Measurements from ENCODE around the gene BOK. TPM values are rescaled to one million over a fixed set of nuclear protein-coding genes. Genes with fewer than 3 reads are reported as not detected.

The BOK gene
- total RNA-seq, 1 experiment from 2014 or later: 18.6 TPM

DNA sequence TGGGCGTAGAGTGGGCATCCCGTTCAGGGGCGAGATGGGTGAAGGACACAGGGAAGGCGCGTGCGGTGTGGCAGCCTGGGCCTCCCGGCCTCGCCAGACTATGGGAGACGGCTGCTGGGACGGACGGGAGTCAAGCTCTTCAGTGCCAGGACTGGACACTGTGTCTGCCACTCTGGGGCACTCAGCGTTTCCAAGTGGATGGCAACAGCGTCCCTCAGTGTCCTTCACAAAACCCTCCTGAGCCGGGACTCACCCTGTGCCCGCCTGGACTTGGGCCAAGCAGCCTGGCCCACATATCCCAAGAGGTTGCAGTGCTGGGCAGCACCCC, 16.3 kb upstream of the BOK start:
- Mint-ChIP-seq H3K36me3 (ENCODE audit: insufficient read depth, unreplicated experiment) (no peaks in the 10 kb centered on the region), H3K4me3 (ENCODE audit: unreplicated experiment) (no peak overlapping the region), H3K27me3 (ENCODE audit: insufficient read depth, unreplicated experiment) (no peaks in the 10 kb centered on the region), H3K4me1 (ENCODE audit: low read depth, unreplicated experiment) (no peaks in the 10 kb centered on the region), H3K9me3 (ENCODE audit: unreplicated experiment) (no peaks in the 10 kb centered on the region), H3K27ac (ENCODE audit: unreplicated experiment) (no peak overlapping the region)
- no TSS peak for BruUV-seq (replicated peaks)
- intact Hi-C loops (cut with micrococcal nuclease; ENCODE audit: unreplicated experiment): no loop called here
- Histone ChIP-seq H3K36me3 (ENCODE audit: control insufficient read depth, insufficient read depth, low read length) (no peaks in the 10 kb centered on the region), H3K4me1 (peaks cover 14% of the 10 kb centered on the region), H3K9me3 (no peaks in the 10 kb centered on the region), H3K4me3 (ENCODE audit: low read depth, low read length) (no peak overlapping the region), H3K27me3 (replicated peaks; ENCODE audit: control insufficient read depth, insufficient read depth, low read length) (no peaks in the 10 kb centered on the region)
- ChIA-PET CTCF (no interaction called here), POLR2A (no interaction called here)
- no peak for DNase-seq
- no peak for TF ChIP-seq CTCF (IDR thresholded peaks at IDR 0.05; ENCODE audit: insufficient read depth in 1 of 2, low read depth in 1 of 2, low read length in 1 of 2, severe bottlenecking in 1 of 2, unreplicated experiment in 1 of 2)

- POLR2A ChIA-PET: no interaction called here
- H3K4me3 ChIP-seq (ENCODE audit: low read depth, low read length): no peak overlapping the region
- intact Hi-C loops (cut with micrococcal nuclease; ENCODE audit: unreplicated experiment): loop anchor here (5.0 kb wide), 1 partner anchor 38 kb away; the partner anchor contains the start of gene STK25
These were observed 13.4 kb upstream of the BOK start for GRCh38 chr2:241545106-241545505.

DNA sequence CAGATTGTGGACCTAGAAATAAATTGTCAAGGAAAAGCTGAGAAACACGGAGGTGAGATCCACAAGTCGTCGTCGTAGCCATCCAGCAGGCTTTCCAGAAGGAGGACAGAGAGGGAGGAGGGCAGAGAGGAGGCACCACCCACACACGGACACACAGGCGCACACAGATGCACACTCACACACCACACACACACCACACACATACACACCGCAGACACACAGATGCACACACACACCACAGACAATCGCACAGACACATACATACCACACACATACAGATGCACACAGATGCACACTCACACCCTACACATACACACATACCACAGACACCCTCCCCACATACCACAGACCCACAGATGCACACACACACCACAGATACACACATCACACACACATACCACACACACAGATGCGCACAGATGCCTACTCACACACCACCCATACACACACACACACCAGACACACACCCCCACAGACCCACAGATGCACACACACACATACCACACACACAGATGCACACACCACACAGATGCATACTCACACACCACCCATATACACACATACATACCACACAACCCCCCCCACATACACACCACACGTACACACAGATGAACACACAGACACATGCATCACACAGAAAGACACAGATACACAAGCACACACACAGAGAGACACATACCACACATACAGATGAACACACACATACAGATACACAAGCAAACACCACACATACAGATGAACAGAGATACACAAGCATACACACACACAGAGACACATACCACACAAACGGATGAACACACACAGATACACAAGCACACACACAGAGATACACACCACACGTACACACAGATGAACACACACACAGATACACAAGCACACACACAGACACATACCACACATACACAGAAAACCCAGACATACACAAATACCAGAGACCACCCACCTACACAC, 12.7 kb upstream of the BOK start:
- Mint-ChIP-seq H3K9me3 (ENCODE audit: unreplicated experiment) (no peaks in the 10 kb centered on the region), H3K4me3 (ENCODE audit: unreplicated experiment) (no peak overlapping the region)
- peaks cover 26% of the 10 kb centered on the region for H3K4me1 ChIP-seq

More at GRCh38 chr2:241545106-241545505, 13.4 kb upstream of the BOK start:
- TF ChIP-seq CTCF (IDR thresholded peaks at IDR 0.05; ENCODE audit: insufficient read depth in 1 of 2, low read depth in 1 of 2, low read length in 1 of 2, severe bottlenecking in 1 of 2, unreplicated experiment in 1 of 2): no peak
- no peaks in the 10 kb centered on the region for H3K36me3 ChIP-seq (ENCODE audit: control insufficient read depth, insufficient read depth, low read length)
- H3K9me3 ChIP-seq: no peaks in the 10 kb centered on the region
- Mint-ChIP-seq H3K4me3 (ENCODE audit: unreplicated experiment) (no peak overlapping the region), H3K27me3 (ENCODE audit: insufficient read depth, unreplicated experiment) (no peaks in the 10 kb centered on the region), H3K27ac (ENCODE audit: unreplicated experiment) (no peak overlapping the region), H3K4me1 (ENCODE audit: low read depth, unreplicated experiment) (no peaks in the 10 kb centered on the region), H3K9me3 (ENCODE audit: unreplicated experiment) (no peaks in the 10 kb centered on the region), H3K36me3 (ENCODE audit: insufficient read depth, unreplicated experiment) (no peaks in the 10 kb centered on the region)
- no TSS peak for BruUV-seq (replicated peaks)
- H3K27me3 ChIP-seq (replicated peaks; ENCODE audit: control insufficient read depth, insufficient read depth, low read length): no peaks in the 10 kb centered on the region
- peaks cover 26% of the 10 kb centered on the region for H3K4me1 ChIP-seq
- DNase-seq: no peak
- CTCF ChIA-PET: no interaction called here

More for the DNA sequence above, 12.7 kb upstream of the BOK start:
- no peaks in the 10 kb centered on the region for H3K36me3 ChIP-seq (ENCODE audit: control insufficient read depth, insufficient read depth, low read length)
- no peaks in the 10 kb centered on the region for H3K9me3 ChIP-seq
- Mint-ChIP-seq H3K4me1 (ENCODE audit: low read depth, unreplicated experiment) (no peaks in the 10 kb centered on the region), H3K36me3 (ENCODE audit: insufficient read depth, unreplicated experiment) (no peaks in the 10 kb centered on the region), H3K27ac (ENCODE audit: unreplicated experiment) (no peak overlapping the region), H3K27me3 (ENCODE audit: insufficient read depth, unreplicated experiment) (no peaks in the 10 kb centered on the region)
- no peak for DNase-seq
- POLR2A ChIA-PET: no interaction called here
- no peak overlapping the region for H3K4me3 ChIP-seq (ENCODE audit: low read depth, low read length)
- no peak for TF ChIP-seq CTCF (IDR thresholded peaks at IDR 0.05; ENCODE audit: insufficient read depth in 1 of 2, low read depth in 1 of 2, low read length in 1 of 2, severe bottlenecking in 1 of 2, unreplicated experiment in 1 of 2)
- no peaks in the 10 kb centered on the region for H3K27me3 ChIP-seq (replicated peaks; ENCODE audit: control insufficient read depth, insufficient read depth, low read length)
- intact Hi-C loops (cut with micrococcal nuclease; ENCODE audit: unreplicated experiment): loop anchor here (5.0 kb wide), 1 partner anchor 38 kb away; the partner anchor contains the start of gene STK25
- BruUV-seq (replicated peaks): no TSS peak
- CTCF ChIA-PET: no interaction called here
